H9 (cell line): Measurements from ENCODE around the gene IL1RAPL2. TPM values are rescaled to one million over a fixed set of nuclear protein-coding genes. Genes with fewer than 3 reads are reported as not detected.

ENCODE experiments used
- DNase-seq: peaks from one replicate; pipeline ENCODE4 v3.0.0-alpha.2; 2017
- H2AFZ ChIP-seq: one replicate; pipeline ENCODE4 v1.6.1; 2013; ENCODE audit warnings: mild to moderate bottlenecking, low read length, control low read depth, moderate library complexity
- H2AK5ac ChIP-seq: 2 replicates; pipeline ENCODE4 v1.6.1; 2013; ENCODE audit warnings: low read length, control low read depth, mixed read lengths; ENCODE audit not compliant: insufficient read length
- H2BK120ac ChIP-seq: one replicate; pipeline ENCODE4 v1.6.1; 2013; ENCODE audit warnings: low read depth, mild to moderate bottlenecking, low read length, control low read depth, inconsistent platforms; ENCODE audit not compliant: poor library complexity, severe bottlenecking
- H2BK12ac ChIP-seq: 2 replicates; pipeline ENCODE4 v1.6.1; 2013; ENCODE audit warnings: low read length, control low read depth, mixed read lengths, low read depth; ENCODE audit not compliant: insufficient read length
- H2BK15ac ChIP-seq: 2 replicates; pipeline ENCODE4 v1.6.1; 2013; ENCODE audit warnings: low read depth, low read length, control low read depth
- H2BK20ac ChIP-seq: one replicate; pipeline ENCODE4 v1.6.1; 2013; ENCODE audit warnings: low read depth, mild to moderate bottlenecking, low read length, control low read depth, inconsistent platforms; ENCODE audit not compliant: poor library complexity, severe bottlenecking
- H2BK5ac ChIP-seq: 2 replicates; pipeline ENCODE4 v1.6.1; 2013; ENCODE audit warnings: low read length, control low read depth, mixed read lengths; ENCODE audit not compliant: insufficient read length
- H3K14ac ChIP-seq: 2 replicates; pipeline ENCODE4 v1.6.1; 2013; ENCODE audit warnings: low read length, control low read depth; ENCODE audit not compliant: insufficient read depth
- H3K18ac ChIP-seq: 2 replicates; pipeline ENCODE4 v1.6.1; 2013; ENCODE audit warnings: low read depth, mild to moderate bottlenecking, mixed read lengths, low read length, control low read depth; ENCODE audit not compliant: insufficient read length
- H3K23ac ChIP-seq: 2 replicates; pipeline ENCODE4 v1.6.1; 2013; ENCODE audit warnings: low read length, control low read depth, mixed read lengths, low read depth; ENCODE audit not compliant: insufficient read length
- H3K23me2 ChIP-seq: 2 replicates; pipeline ENCODE4 v1.6.1; 2013; ENCODE audit warnings: low read depth, mild to moderate bottlenecking, mixed read lengths, low read length, control low read depth; ENCODE audit not compliant: insufficient read length, poor library complexity, severe bottlenecking
- H3K27ac ChIP-seq: 2 replicates; pipeline ENCODE4 v1.5.1; 2013; ENCODE audit warnings: low read length, control low read depth, mixed read lengths, low read depth; ENCODE audit not compliant: insufficient read length
- H3K27me3 ChIP-seq: 2 replicates; pipeline ENCODE4 v1.6.1; 2013; ENCODE audit warnings: low read length, control low read depth, inconsistent platforms; ENCODE audit not compliant: insufficient read depth
- H3K4ac ChIP-seq: 2 replicates; pipeline ENCODE4 v1.6.1; 2013; ENCODE audit warnings: low read depth, mild to moderate bottlenecking, control low read depth, inconsistent platforms, low read length, moderate library complexity
- H3K4me1 ChIP-seq: 2 replicates; pipeline ENCODE4 v1.6.1; 2013; ENCODE audit warnings: low read length, control low read depth, inconsistent platforms; ENCODE audit not compliant: insufficient read depth
- H3K4me2 ChIP-seq: 2 replicates; pipeline ENCODE4 v1.6.1; 2013; ENCODE audit warnings: low read length, control low read depth, mixed read lengths; ENCODE audit not compliant: insufficient read length, insufficient read depth
- H3K56ac ChIP-seq: 2 replicates; pipeline ENCODE4 v1.6.1; 2013; ENCODE audit warnings: low read depth, mild to moderate bottlenecking, mixed read lengths, low read length, control low read depth; ENCODE audit not compliant: insufficient read length
- H3K79me1 ChIP-seq: 2 replicates; pipeline ENCODE4 v1.6.1; 2013; ENCODE audit warnings: low read depth, mild to moderate bottlenecking, moderate library complexity, low read length, control low read depth, inconsistent platforms; ENCODE audit not compliant: insufficient read depth, poor library complexity, severe bottlenecking
- H3K79me2 ChIP-seq: 2 replicates; pipeline ENCODE4 v1.6.1; 2013; ENCODE audit warnings: low read length, control low read depth, inconsistent platforms; ENCODE audit not compliant: insufficient read depth
- H3K9ac ChIP-seq: 2 replicates; pipeline ENCODE4 v1.6.1; 2013; ENCODE audit warnings: low read length, control low read depth, mixed read lengths; ENCODE audit not compliant: insufficient read length; ENCODE audit errors: extremely low read depth
- H3K9me3 ChIP-seq: one replicate; pipeline ENCODE4 v1.6.1; 2013; ENCODE audit warnings: low read depth, low read length, inconsistent platforms; ENCODE audit not compliant: control insufficient read depth
- H3T11ph ChIP-seq: one replicate; pipeline ENCODE4 v1.6.1; 2013; ENCODE audit warnings: mild to moderate bottlenecking, low read length, control low read depth, inconsistent platforms
- H4K20me1 ChIP-seq: one replicate; pipeline ENCODE4 v1.6.1; 2013; ENCODE audit not compliant: control insufficient read depth, insufficient read length, insufficient read depth
- H4K5ac ChIP-seq: 2 replicates; pipeline ENCODE4 v1.6.1; 2013; ENCODE audit warnings: low read depth, mild to moderate bottlenecking, mixed read lengths, low read length, control low read depth; ENCODE audit not compliant: insufficient read length
- H4K8ac ChIP-seq: replicated peaks from 2 replicates; pipeline ENCODE4 v1.6.1; 2013; ENCODE audit warnings: low read length, control low read depth, mixed read lengths, low read depth; ENCODE audit not compliant: insufficient read length
- H4K91ac ChIP-seq: 2 replicates; pipeline ENCODE4 v1.6.1; 2013; ENCODE audit warnings: low read depth, mild to moderate bottlenecking, moderate library complexity, mixed read lengths, low read length, control low read depth; ENCODE audit not compliant: insufficient read length
- H3K27ac Mint-ChIP-seq, 3 experiments: 2 replicates in 2 of 3; 3 replicates in 1 of 3; pipeline ENCODE4 v1.8.0; 2020 to 2021; ENCODE audit warnings: mixed read lengths in 3 of 3, mild to moderate bottlenecking in 1 of 3, moderate library complexity in 1 of 3
- H3K27me3 Mint-ChIP-seq: 2 replicates; pipeline ENCODE4 v1.8.0; 2021; ENCODE audit warnings: low read depth, mild to moderate bottlenecking, moderate library complexity, mixed read lengths
- H3K36me3 Mint-ChIP-seq, 3 experiments: 2 replicates in 2 of 3; 3 replicates in 1 of 3; pipeline ENCODE4 v1.8.0; 2020 to 2021; ENCODE audit warnings: low read depth in 3 of 3, mixed read lengths in 3 of 3; ENCODE audit not compliant: insufficient read depth in 1 of 3
- H3K4me1 Mint-ChIP-seq, 2 experiments: 2 replicates each; pipeline ENCODE4 v1.8.0; 2020; ENCODE audit warnings: mixed read lengths in 2 of 2
- H3K4me3 Mint-ChIP-seq, 2 experiments: 2 replicates in 1 of 2; 3 replicates in 1 of 2; pipeline ENCODE4 v1.8.0; 2020 to 2021; ENCODE audit warnings: mild to moderate bottlenecking in 2 of 2, mixed read lengths in 2 of 2, moderate library complexity in 1 of 2
- H3K9me3 Mint-ChIP-seq, 2 experiments: 2 replicates in 1 of 2; 3 replicates in 1 of 2; pipeline ENCODE4 v1.8.0; 2020; ENCODE audit warnings: mild to moderate bottlenecking in 2 of 2, mixed read lengths in 2 of 2, moderate library complexity in 1 of 2
- WGBS: extraction: QIAGEN DNeasy Blood & Tissue Kit; methylation state at CpG from one replicate; pipeline ENCODE4 v1.1.7; 2013; ENCODE audit warnings: missing lambda C conversion rate, low lambda C conversion rate, mixed read lengths; ENCODE audit not compliant: insufficient read length; ENCODE audit errors: extremely low coverage; 5-methylcytosine and 5-hydroxymethylcytosine counted together
- total RNA-seq: library from RNA; stranded (reverse); gene quantifications from 2 replicates; pipeline ENCODE4 v1.2.1, GENCODE V29; 2021
- TF ChIP-seq, protein P1 (sequence below): fragments of 200-600 bp; sonication (generic); conservative IDR thresholded peaks from 3 replicates; pipeline ENCODE4 v1.8.0; 2021; ENCODE audit warnings: antibody characterized with exemption, mild to moderate bottlenecking

IL1RAPL2 gene
- total RNA-seq, 1 experiment from 2014 or later: not detected

DNA sequence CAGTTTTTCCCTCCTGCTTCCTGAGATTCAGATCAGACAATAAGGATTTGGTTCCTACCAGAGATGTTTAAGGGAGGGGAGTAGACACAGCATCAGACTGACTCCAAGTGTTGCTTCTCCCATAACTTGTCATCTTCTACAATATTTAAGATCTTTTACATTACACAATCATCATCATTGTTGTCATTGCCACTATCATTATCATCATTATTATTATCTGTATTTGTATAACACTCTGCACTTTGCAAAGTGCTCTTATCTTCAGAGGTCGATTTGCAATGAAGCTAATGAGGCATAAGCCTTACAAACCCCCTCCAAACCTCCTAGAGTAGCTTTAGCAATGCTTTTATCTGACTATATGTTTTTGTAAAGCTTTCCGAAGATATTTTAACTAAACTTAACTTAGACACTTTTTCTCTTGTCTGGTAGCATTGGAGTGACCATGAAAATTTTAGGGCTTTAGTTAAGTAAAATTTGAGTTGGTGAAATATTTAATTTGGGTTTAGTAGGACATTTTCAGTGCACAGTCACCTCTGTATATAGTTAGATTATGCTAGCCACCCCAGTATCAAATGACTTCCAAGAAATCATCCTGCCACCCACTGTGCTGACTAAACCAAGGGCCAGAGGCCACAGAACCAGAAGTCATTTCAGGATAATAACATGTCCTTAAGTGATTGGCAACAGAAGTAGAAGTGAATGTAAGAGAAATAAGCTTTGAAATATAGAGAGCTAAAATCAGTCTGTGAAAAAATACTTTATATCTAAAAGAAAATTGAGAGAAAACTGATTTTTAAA lies 1132.2 kb downstream of the IL1RAPL2 start:
- Histone ChIP-seq H3K9ac (no peak overlapping the region), H3K4me1 (no peaks in the 10 kb centered on the region; the same call in 1 of the 2 replicates), H3K18ac (no peak overlapping the region), H4K8ac (no peak overlapping the region), H3K79me2 (no peaks in the 10 kb centered on the region), H3K14ac (no peak overlapping the region), H3K23me2 (no peaks in the 10 kb centered on the region), H3K27me3 (no peaks in the 10 kb centered on the region), H2BK120ac (no peak overlapping the region), H4K5ac (no peak overlapping the region), H2BK12ac (no peak overlapping the region), H3K23ac (no peak overlapping the region), H3K4ac (no peak overlapping the region), H3K79me1 (no peaks in the 10 kb centered on the region), H2BK20ac (no peak overlapping the region), H3K4me2 (no peak overlapping the region), H2AK5ac (no peak overlapping the region), H3K9me3 (no peaks in the 10 kb centered on the region), H4K20me1 (no peaks in the 10 kb centered on the region), H3K56ac (no peak overlapping the region), H2BK5ac (no peak overlapping the region), H4K91ac (no peak overlapping the region), H3K27ac (no peak overlapping the region), H2AFZ (no peak overlapping the region), H2BK15ac (no peak overlapping the region), H3T11ph (no peak overlapping the region)
- TF ChIP-seq, protein P1, sequence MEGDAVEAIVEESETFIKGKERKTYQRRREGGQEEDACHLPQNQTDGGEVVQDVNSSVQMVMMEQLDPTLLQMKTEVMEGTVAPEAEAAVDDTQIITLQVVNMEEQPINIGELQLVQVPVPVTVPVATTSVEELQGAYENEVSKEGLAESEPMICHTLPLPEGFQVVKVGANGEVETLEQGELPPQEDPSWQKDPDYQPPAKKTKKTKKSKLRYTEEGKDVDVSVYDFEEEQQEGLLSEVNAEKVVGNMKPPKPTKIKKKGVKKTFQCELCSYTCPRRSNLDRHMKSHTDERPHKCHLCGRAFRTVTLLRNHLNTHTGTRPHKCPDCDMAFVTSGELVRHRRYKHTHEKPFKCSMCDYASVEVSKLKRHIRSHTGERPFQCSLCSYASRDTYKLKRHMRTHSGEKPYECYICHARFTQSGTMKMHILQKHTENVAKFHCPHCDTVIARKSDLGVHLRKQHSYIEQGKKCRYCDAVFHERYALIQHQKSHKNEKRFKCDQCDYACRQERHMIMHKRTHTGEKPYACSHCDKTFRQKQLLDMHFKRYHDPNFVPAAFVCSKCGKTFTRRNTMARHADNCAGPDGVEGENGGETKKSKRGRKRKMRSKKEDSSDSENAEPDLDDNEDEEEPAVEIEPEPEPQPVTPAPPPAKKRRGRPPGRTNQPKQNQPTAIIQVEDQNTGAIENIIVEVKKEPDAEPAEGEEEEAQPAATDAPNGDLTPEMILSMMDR: no peak
- Mint-ChIP-seq H3K36me3 (peaks cover 0 to 2% (median 0%) of the 10 kb centered on the region in 3 experiments; a peak in 1 of 7 replicates), H3K9me3 (peaks cover 0 to 48% of the 10 kb centered on the region in 2 experiments; a peak in 3 of 5 replicates), H3K27ac (no peak overlapping the region), H3K4me1 (peaks cover 11 to 23% of the 10 kb centered on the region in 2 experiments), H3K27me3 (no peaks in the 10 kb centered on the region), H3K4me3 (no peak overlapping the region)
- no CpG with 5 or more reads among the region's 2 CpGs for WGBS
- DNase-seq: no peak
